Ishikawa (cell line): ENCODE measurements around the gene GABRA6.

ENCODE experiments used
- CEBPB ChIP-seq: IDR thresholded peaks from 2 replicates; pipeline ENCODE4 v1.6.1; 2012
- CREB1 ChIP-seq: IDR thresholded peaks from 2 replicates; pipeline ENCODE4 v1.6.1; 2012; ENCODE audit warnings: low read depth
- EGR1 ChIP-seq: IDR thresholded peaks from 2 replicates; pipeline ENCODE4 v1.6.1; 2012
- EP300 ChIP-seq: IDR thresholded peaks from 2 replicates; pipeline ENCODE4 v1.6.1; 2012; ENCODE audit warnings: borderline replicate concordance
- NFIC ChIP-seq: IDR thresholded peaks from 2 replicates; pipeline ENCODE4 v1.6.1; 2012
- RAD21 ChIP-seq: IDR thresholded peaks from 2 replicates; pipeline ENCODE4 v1.6.1; 2012; ENCODE audit warnings: low read depth
- TAF1 ChIP-seq: IDR thresholded peaks from 2 replicates; pipeline ENCODE4 v1.6.1; 2012; ENCODE audit warnings: low read depth, mild to moderate bottlenecking
- TCF12 ChIP-seq: IDR thresholded peaks from 2 replicates; pipeline ENCODE4 v1.6.1; 2012; ENCODE audit warnings: low read depth
- TEAD4 ChIP-seq: IDR thresholded peaks from 2 replicates; pipeline ENCODE4 v1.6.1; 2012
- TF ChIP-seq, protein P1 (sequence below): IDR thresholded peaks from 2 replicates; pipeline ENCODE4 v1.6.1; 2012
- TF ChIP-seq, protein P2 (sequence below): IDR thresholded peaks from 2 replicates; pipeline ENCODE4 v1.6.1; 2012; ENCODE audit warnings: low read depth, mild to moderate bottlenecking

DNA sequence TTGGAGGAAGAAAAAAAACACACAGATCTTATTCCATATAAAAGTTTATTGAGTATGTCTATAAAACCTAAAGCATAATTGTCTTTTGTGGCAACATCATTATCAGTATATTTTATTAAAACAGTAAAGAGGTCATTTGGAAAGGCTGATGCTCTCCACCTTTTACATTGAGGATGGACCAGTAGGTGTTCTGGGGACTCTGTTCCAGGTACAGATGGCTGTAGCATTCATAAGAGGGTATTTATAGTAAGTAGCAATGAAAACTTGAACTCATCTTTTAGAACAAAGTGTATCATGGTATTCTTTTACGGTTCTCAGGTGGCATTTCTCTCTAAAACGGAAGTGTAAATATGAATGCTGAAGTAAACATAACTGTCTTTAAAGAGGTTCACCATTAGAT lies 1.8 kb downstream of the GABRA6 start:
- TF ChIP-seq CEBPB (no peak), RAD21 (no peak), TAF1 (no peak), EGR1 (no peak), EP300 (no peak), CREB1 (no peak), TCF12 (no peak), TEAD4 (no peak), NFIC (no peak)
- TF ChIP-seq, protein P1, sequence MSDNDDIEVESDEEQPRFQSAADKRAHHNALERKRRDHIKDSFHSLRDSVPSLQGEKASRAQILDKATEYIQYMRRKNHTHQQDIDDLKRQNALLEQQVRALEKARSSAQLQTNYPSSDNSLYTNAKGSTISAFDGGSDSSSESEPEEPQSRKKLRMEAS, result no peak
- TF ChIP-seq, protein P2, sequence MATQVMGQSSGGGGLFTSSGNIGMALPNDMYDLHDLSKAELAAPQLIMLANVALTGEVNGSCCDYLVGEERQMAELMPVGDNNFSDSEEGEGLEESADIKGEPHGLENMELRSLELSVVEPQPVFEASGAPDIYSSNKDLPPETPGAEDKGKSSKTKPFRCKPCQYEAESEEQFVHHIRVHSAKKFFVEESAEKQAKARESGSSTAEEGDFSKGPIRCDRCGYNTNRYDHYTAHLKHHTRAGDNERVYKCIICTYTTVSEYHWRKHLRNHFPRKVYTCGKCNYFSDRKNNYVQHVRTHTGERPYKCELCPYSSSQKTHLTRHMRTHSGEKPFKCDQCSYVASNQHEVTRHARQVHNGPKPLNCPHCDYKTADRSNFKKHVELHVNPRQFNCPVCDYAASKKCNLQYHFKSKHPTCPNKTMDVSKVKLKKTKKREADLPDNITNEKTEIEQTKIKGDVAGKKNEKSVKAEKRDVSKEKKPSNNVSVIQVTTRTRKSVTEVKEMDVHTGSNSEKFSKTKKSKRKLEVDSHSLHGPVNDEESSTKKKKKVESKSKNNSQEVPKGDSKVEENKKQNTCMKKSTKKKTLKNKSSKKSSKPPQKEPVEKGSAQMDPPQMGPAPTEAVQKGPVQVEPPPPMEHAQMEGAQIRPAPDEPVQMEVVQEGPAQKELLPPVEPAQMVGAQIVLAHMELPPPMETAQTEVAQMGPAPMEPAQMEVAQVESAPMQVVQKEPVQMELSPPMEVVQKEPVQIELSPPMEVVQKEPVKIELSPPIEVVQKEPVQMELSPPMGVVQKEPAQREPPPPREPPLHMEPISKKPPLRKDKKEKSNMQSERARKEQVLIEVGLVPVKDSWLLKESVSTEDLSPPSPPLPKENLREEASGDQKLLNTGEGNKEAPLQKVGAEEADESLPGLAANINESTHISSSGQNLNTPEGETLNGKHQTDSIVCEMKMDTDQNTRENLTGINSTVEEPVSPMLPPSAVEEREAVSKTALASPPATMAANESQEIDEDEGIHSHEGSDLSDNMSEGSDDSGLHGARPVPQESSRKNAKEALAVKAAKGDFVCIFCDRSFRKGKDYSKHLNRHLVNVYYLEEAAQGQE, result no peak
